SHP77 (cell line): Measurements from ENCODE around the gene SORCS1.

ENCODE experiments used
- DNase-seq, 2 experiments: peaks; one replicate each; lab custom pipeline; 2025; lab: John Stamatoyannopoulos, UW

The SORCS1 gene

DNA sequence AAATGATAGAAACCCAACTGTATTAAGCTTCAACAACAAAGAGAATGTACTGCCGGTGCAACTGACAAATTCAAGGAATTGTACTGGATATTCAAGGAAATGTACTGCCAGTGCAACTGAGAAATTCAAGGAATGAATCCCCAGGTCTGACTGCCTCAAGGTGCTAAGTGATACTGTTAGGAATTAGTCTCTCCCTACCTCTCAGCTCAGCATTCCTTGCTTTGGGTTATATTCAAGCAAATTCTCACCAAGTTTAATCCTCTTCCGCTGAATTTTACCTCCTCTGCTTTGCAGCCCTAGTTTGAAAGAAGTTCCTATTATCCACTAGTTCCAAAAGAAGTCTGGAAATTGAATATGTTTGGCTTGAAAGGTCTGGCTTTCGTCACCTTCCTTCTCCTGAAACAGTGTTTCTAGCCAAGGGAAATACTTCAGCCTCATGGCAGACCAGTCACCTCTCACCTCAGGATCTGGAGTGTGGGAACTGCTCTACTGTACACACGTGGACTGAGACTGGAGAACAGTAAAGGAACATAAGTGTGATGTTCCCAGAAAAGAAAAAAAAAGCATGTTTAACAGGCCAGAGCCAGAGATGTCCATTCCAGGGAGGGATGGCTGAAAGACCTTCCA is 60.4 kb downstream of the SORCS1 start:
- DNase-seq, result no peak

DNA sequence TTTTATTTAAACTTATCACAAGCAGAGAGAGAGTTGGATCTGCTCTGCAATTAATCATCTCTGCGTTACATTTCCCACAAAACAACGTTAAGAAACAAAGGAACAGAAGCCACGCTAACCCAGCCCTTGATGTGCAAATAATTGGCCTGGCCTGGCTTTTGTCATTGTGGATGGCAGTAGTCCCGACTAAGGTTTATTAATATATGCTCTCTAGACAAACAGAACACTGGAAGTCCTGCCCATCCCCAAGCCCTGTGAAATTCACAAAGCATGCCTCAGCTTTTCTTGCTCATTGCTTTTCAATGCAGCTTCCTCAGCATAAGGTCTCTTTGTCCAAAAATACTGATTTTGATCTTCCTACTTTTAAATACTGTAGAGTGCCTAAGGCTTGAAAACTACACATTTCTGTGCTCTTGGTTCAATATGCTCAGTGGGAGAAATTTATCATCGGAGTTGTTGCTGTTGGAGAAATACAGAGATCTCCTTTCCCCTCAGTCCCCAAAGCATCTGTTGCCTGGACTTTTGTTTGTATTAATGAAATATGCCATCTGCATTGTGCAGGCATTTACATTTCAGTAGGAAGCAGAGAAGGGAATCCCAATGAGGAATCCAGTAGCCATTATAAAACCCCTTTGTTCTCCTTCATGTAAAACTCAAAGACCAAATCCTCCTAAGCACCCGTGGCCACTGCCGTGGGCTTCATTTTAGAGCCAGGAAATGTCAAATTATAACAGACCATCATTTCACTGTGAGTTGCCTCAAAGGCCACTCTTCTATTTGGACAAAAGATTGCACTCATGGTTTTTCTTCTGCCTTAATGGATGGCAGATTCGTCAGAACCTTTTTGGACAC is 61.1 kb downstream of the SORCS1 start:
- DNase-seq, result no peak

DNA sequence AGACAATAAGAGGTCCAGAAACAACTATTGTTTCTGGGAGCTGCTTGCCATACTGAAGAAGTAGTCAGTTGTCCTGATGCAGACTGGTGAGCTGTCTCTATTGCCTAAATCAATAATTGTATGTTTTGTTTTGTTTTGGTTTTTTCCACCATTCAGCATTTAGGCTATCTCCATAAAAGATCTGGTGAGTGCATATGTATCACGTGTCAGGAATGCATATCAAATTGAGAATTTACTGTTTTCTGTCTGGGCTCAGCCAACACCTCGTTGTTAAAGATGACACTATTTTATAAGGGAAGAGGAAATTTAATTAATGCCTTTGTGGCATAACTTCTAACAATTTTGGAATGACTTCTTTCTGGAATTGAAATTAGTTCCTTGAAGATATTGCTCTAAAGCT is 66.2 kb downstream of the SORCS1 start:
- DNase-seq, result no peak

DNA sequence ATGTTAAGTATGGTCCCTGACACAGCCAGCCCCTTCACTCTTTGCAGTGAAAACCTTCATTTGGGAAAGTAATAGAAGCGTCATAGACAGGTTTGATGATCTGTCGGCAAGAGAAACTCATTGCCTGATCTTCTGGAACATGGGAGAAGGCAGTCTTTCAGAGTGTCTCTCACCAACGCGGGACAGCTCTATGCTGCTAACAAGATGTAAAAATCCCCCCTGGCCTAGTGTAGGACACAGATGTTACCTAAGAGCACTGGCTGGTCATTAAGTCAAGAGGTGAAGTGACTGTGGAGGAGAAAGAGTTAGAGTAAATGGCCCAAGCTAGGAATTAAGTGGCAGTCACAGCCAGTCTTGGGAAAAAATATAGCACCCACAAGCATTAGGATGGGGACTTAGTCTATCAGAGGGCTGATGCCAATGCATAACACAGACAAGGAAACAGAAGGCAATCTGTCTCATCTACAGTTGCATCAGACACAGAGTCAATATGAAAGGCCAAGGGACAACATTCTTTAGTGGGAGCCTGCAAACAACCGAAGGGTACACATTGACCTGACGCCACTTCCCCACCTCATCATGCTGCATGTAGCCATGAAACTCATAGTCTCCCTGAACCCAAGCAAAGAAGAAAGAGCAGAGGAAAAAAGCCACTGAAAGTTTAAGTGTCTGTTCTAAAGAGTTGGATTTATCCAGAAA is 69.5 kb downstream of the SORCS1 start:
- DNase-seq, result no peak

DNA sequence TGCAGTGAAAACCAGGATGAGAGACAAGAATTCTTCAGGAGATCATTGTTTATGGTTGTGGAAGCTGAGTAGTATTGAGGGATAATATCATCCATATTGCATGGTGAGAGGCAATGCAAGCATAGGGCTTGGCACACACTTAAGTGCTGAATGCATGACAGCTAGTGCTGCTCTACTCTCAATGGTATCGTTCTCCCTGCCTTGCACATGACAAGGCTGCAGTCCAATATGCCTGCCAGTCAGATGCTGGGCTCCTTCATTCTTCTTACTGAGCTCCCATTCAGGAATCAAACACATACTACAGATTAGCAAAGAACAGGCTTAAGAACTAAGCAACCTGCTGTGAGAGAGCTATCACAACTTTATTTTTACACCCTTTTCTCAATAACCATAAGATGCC is 72.2 kb downstream of the SORCS1 start:
- no peak for DNase-seq

DNA sequence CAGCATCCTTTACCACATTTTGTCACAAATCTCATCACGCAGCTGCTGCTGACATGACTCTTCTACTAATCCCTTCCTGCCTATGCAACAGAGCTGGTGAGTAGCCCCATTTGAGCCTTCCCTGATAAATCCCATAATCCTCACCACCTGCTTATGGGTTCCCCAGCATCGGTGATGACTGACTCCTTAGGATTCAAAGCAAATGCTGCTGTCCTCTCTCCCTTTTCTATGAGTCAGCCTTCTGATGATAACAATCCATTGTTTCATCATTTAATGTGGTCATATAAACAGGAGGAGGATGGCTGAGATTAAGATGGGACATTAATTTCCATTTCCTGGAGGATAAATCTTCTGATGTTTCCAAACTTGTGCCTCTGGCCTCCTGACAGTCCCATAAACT is 73.4 kb downstream of the SORCS1 start:
- DNase-seq, result no peak

DNA sequence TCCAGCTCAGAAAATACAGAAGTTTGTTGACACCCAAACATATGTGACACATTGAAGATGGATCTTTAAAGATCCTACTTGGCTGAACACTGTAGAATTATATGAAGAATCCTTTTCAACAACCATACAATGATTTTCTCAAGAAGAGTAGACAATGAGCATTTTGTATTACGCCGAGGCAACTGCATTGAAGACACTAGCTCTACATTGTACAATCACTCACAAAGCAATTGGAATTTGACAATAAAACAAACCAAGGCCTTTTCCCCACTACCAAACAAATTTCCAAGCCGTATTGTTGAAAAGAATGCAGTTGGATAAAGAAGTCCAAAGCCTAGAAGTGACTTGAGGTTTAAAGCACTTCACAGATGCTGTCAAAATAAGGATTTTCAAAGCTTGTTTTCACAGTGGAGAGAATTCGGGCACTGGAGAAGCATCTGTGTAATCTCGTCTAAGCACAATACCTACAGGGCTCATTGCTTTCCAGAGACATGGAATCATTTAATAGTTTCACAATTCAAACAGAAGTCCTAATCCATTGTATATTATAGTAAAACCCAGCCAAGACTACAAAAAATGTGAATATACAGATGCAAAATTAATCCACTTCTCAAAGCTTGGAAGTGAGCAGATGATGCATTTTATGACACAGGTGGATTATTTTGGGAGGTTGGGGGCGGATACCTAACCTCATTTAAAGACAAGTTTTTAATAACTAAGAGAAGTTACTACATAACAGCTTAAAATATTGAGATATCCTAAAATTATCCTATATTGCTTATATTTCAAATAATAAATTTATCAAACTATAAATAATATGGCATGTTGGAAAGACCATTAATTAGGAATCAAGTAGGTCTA is 78.6 kb downstream of the SORCS1 start:
- DNase-seq, result no peak

DNA sequence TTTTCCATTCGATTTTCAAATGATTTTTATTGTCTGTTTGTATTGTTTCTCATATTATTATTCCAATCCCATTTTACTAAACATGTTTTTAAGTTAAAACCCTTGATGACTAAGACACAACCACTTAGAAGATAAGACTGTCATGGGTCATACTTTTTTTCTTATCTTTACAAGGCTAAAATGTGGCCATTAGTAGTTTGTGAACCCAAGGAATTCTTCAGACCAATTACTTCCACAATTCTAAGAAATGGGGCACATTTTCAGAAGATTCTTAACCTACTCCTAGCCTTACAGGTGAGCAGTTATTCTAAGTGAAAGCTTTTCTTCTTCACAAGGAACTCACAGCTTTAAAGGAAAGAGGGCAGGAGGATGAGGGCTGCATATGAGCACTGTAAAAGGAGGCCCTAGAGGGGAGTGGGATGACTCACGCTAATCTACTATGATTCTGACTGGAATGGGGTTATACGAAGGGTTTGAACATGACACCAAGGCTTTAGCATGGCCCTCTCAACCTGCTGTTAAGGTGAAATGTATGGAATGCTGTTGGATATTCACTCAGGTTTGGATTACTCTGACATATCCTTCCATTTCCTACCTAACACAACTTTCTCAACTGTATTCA is 81.0 kb downstream of the SORCS1 start:
- DNase-seq, result no peak

DNA sequence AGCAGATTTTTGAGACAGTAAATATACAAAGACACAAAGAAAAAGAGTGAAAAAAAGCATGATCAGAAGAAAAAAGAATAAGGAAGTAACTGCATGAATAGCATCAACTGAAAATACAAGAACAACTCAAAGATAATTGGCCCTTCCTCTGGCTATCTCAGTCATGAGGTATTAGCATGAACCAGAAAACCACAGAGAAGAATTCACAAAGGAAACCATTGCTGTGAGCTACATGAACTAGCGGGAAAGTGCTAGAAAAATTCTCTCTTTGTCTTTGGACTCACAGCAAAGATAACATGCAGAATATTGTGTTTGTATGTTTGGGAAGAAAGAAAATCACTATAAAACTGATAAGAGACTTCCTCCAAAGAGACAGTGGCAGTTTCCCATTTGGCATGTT is 82.9 kb downstream of the SORCS1 start:
- no peak for DNase-seq

DNA sequence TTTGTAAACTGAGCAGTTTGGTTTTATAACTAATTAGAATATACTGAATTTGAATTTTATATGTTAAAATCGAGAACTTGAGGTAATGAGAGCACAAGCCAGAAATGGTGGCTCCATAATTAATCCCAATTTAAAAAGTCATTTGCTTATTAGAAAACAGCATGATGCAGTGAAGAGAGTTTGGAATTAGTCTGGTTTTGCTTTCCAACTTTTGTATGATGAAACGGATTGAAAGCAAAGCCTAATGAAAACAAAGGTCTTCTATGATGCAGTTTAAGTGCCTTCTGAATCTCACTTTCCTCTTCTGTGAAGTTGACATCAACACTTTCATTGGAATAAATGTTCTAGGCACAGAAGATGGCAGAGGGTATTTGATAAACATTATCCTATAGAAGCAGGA is 89.4 kb downstream of the SORCS1 start:
- DNase-seq, result no peak

DNA sequence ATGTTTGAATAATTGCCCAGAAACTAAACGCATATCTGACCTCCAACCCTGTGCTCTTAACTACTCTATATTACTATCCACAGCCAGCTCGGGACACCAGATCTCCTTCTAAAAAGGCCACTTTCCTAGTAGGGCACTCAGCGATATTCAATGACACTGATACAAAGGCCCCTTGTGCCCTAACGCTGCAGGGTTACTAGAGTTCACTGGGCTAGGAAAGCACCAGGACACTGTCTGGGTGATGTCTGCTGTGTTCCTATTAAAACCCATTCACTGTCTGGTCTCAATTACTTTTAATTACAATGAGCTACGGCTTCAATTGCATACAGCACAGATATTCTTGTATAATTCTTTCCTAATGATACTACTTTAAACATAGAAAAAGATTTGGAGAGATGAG is 91.7 kb downstream of the SORCS1 start:
- DNase-seq, result no peak

DNA sequence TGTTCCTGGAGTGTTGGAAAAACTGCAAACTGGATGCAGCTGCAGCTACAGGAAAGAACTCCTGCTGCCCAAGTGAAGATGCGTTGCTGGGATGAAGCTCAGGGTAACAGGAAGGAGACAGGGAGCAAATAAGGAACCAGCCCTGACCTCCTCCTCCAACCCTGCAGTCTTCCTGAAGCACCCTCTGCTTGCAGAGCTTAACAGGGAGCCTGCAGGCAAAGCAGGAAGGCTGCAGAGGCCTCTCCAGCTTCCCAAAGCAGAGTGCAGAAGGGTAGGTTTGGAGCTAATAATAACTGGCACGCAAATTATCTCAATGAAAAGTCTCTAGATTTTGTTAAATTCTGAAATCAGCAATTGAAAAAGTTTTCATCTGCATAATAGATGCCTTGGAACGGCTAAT is 92.5 kb downstream of the SORCS1 start:
- DNase-seq, result no peak

DNA sequence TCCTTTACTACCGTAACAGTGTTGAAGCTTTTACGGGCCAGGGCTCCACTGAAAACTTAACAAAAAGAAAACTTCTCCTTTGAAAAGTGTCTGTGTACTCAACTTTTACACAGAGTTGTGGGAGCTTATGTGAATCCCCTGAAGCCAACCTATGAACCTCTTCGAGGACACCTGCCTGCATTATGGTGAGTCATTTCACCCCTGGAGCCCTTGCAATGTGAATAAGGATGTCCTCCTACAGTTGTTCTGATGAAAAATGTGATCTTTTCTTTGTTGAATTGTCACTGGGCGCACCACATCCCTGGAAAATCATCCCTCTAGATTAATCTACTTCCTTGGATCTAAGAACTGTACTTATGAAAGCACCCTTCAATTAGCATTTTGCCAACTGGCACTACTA is 93.2 kb downstream of the SORCS1 start:
- no peak for DNase-seq

DNA sequence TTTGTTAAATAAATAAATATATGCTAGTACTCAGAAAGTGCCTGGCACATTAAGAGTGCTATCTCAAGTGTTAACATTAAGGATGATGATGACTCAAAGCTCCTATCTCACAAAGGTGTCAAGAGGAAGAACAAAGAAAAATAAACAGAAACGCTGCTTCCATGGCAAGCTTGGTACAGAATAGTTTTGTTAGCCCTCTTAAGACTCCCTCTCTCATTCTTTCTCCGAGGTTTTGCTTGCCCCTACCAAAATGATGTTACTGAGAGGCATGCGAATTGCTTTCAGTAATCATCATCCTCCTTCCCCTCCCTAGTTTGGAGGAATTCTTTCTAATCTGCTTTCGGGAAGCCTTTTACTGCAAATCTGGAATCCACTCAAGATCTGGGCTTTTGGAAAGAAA is 96.7 kb downstream of the SORCS1 start:
- no peak for DNase-seq

DNA sequence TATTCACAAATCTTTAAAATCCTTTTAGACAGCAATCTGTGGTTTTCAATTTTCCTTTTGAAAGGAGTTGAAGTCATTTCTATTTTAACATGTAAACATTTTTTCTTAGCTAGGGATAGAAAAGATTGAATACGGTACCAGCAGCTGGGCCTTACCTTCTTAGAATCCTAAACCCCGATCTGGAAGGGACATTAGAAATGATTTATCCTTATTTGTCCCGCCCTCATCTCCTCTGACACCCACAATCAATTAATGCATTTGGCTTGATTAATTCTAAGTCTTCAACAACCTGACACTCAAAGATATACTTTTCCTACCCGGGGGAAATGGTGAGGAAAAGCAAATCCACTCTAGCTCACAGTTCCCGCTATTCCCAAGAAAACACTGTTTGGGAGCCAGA is 100.4 kb downstream of the SORCS1 start:
- no peak for DNase-seq

DNA sequence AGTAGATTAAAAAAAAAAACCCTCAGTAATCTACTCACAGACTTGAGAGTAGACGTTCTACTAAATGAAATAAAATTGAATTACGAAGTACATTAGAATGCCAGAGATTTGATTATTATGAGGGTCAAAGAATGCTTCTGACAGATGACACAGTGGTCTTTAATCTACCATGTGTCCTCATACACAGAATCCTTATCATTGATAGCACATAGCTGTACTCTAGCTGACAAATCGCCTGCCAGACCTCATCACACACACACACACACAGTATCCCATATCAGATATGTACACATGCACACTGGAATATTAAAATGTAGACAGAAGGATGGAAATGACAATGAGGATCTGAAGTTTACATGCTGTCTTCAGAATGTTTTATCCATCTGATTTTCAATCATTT is 104.6 kb downstream of the SORCS1 start:
- no peak for DNase-seq

DNA sequence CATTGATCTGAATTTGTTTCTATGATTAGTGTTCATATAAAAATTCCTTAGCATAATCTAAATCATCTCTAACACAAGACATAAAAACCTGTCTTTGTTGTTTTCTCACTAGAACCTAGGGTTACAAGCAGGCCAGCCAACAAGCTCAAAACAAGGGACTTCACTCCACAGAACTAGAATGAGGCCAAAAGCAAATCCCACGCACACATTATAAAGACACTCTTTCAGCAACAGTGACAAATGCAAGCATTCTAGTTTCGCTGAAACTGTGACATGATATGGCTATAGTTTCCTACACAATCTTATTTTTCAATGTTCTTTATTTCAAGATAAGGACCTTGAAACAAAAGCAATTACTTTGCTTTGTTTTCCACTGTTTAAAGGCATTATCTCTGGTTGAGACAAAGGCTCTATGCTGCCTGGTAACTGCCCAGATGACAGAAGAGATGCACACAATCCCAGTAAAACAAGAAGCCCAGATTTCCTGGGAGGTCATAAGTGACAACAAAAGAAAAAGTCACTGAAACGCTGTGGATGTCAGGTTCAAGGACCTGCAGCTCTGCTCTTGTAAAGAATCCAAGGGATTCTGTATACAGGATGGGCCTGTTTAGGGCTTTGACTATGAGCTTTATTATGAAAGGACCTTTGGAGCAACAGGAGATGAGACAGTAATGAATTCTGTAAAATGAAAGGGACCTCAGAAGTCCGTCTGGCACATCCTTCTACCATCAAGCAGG is 105.3 kb downstream of the SORCS1 start:
- DNase-seq, result no peak

DNA sequence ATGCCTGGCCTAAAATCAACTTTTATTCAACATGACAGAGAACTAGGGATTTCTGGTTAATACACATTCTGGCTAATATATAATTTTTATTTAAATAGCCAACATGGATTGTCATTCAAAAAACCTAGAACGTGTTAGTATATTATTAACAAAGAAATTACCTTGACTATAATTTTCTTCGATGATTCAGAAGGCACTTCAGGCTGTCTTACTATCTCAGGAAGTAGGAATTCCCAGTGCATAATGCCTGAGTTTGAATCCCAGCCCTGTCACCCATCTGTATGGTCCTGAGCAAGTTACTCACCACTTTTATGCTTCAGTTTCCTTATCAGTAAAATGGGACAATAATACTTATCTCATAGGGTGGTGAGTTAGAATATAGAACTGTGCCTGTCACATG is 106.2 kb downstream of the SORCS1 start:
- DNase-seq, result no peak

DNA sequence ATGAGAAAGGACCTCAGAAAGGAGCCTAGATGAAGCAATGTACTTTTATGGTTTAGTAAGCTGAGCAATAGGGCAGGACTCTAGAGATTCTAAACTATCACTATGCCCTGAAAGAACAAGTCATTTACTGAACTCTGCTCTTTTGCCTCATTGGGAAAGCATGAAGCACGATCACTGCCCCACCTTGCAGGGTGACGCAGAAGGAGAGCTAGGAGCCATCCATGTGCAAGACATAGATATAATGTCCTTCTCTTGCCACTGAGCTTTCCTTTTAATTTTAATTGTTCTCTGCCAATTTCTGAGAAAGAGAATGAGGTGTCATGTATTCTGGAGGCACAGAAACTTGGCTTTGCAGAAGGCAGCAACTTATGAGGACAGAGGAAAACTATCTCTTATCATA is 108.3 kb downstream of the SORCS1 start:
- DNase-seq, result no peak

DNA sequence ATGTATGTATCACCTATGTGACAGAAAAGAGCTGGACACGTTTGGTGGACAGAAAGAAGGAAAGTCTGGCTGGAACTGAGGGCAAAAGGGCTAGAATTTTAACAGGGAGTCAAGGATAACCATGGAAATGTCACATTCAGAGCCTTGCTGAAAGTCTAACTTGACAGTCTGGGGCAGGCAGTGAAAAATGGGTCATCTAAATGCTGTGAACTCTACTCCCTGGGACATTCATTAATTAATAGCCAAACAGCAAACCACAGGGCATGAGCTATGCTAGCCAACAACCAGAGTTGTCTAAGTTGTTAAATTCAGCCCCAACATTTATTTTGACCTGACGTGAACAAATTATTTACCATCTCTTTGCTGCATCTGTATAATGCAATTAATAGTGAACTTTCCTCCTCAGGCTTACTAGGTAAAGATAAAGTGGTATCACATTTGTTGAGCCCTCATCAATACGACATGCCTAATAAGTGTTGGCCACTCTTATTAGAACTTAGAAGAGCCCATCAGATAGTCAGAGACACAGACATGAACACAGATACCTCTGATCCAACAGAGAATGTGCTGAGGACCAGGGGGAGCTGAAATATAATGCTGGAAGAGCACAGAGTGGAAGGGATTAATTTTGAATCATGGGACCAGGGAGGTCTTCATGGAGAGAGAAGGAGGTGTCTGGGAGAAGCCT is 109.9 kb downstream of the SORCS1 start:
- no peak for DNase-seq

DNA sequence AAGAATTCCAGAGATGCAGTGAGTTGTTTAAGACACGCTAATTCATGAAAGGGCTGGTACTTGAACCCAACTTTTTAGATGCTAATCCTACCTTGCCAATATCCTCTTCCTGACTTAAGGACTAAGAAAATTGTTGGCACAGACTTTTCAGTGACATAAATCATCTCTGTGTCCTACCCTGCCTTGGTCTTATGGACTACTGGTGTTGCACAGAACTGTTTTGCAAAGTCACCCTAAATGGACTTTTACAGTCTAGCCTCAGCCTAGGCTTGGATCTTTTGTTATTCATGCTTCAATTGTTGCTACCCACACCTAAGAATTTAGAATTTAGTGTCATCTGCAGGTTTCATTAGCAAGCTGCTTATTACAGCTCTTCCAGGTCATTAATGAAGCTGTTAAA is 112.7 kb downstream of the SORCS1 start:
- no peak for DNase-seq
